T-helper 17 cell (primary cell): ENCODE measurements around the gene LCNL1. TPM values are rescaled to one million over a fixed set of nuclear protein-coding genes. Genes with fewer than 3 reads are reported as not detected.

Experiments used
- ATAC-seq: fragments of 150-1000 bp; cut with Tn5 transposase; 2 replicates; pipeline ENCODE4 v1.10.0; 2021; ENCODE audit warnings: mild to moderate bottlenecking, moderate library complexity
- DNase-seq, 3 donors: peaks; one replicate each; pipeline versions ENCODE4 v3.0.0 to v3.0.0-alpha.2; 2020 to 2021
- H3K9me3 ChIP-seq: one replicate; pipeline ENCODE4 v1.7.0; 2013; ENCODE audit warnings: low read length, mild to moderate bottlenecking; ENCODE audit not compliant: control insufficient read depth, poor library complexity, severe bottlenecking
- H3K27ac Mint-ChIP-seq: one replicate; pipeline ENCODE4 v1.8.0; 2022; ENCODE audit warnings: mild to moderate bottlenecking, moderate library complexity, mixed read lengths
- H3K27me3 Mint-ChIP-seq: one replicate; pipeline ENCODE4 v1.8.0; 2022; ENCODE audit warnings: mixed read lengths
- H3K36me3 Mint-ChIP-seq: one replicate; pipeline ENCODE4 v1.8.0; 2022; ENCODE audit warnings: low read depth, mixed read lengths
- H3K4me1 Mint-ChIP-seq: one replicate; pipeline ENCODE4 v1.8.0; 2022; ENCODE audit warnings: mild to moderate bottlenecking, mixed read lengths
- H3K4me3 Mint-ChIP-seq: one replicate; pipeline ENCODE4 v1.8.0; 2022; ENCODE audit warnings: mild to moderate bottlenecking, moderate library complexity, mixed read lengths
- total RNA-seq, 4 donors: library from RNA in 2 of 4; stranded (reverse) in 2 of 4; gene quantifications; one replicate each; pipeline ENCODE4 v1.2.3 and lab custom pipeline; 2022 to 2026

Gene LCNL1
- total RNA-seq, 2 donors from 2014 or later = 0.96 to 2.9 TPM

DNA sequence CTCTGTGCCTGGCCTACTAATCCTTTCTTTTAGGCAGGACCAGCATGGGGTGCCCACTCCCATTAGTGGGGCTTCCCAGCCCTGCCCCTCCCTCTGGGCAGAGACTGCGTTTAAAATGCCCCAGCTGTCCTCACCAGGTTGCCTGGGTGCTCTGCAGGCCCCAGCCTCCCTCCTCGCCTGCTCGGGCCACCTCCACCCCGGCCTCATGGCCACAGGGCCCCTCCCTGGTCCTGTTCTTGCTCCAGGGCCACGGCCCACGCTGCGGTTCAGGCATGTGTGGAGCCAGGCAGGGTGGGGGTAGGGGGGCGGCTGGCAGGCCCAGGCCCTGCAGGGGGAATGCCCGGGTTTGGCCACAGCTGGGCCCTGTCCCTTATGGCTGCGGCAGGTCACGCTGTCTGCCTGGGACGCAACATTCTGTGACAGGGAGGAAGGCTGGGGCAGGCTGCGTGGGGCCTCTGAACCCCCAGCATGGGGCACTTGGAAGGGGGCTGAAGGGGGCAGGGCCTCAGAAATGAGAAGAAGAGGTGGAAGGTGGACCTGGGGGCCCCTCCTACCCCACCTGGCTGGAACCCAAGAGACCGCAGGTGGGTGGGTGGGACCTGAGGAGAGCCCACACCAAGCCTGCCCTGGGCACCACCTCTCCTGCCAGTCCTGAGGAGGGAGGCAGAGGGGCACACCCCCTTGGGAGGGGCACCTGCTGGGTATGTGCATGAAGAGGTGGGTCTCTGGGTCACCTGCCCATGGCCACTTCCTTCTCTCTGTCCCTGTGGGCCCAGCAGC, 31.1 kb upstream of the LCNL1 start, which contains the start of gene LCN12:
Gene LCN12, plus strand, starts transcription at position 733 of the 780 bp plus-strand sequence. CDS start 55 bp downstream, outside the sequence.
- peaks cover 9% of the 10 kb centered on the region for H3K4me1 Mint-ChIP-seq
- H3K36me3 Mint-ChIP-seq = no peaks in the 10 kb centered on the region
- no peak for ATAC-seq
- no peaks in the 10 kb centered on the region for H3K9me3 ChIP-seq
- H3K4me3 Mint-ChIP-seq = no peak within 1 kb of the TSS
- peak in 1 of 3 donors; percentile 7 for DNase-seq
- no peaks in the 10 kb centered on the region for H3K27me3 Mint-ChIP-seq
- peak within 1 kb of the TSS; percentile 60 for H3K27ac Mint-ChIP-seq

DNA sequence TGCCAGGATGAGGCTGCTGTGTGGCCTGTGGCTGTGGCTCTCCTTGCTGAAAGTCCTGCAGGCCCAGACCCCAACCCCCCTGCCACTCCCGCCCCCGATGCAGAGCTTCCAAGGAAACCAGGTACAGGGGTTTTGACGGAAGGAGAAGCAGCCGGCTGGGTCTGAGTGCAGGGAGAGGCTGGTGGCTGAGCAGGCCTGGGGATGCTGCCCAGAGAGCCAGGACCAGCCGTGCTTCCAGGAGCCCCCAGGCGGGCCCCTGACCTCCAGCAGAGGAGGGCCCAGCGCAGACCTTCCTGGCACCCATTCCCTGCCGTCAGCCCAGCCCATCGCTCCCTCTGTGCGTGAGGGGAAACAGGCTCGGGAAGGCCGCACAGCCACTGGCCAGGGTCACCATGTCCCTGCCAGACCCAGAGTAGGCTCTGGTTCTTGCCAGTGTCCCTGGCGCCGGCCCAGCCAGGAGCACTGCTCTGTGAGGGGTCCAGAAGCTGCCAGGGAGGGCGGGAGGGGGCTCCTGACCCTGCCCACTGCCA, 30.4 kb upstream of the LCNL1 start:
- no peak for DNase-seq
- no peaks in the 10 kb centered on the region for H3K36me3 Mint-ChIP-seq
- H3K27ac Mint-ChIP-seq = no peak overlapping the region
- no peaks in the 10 kb centered on the region for H3K27me3 Mint-ChIP-seq
- no peak for ATAC-seq
- H3K4me3 Mint-ChIP-seq = no peak overlapping the region
- peaks cover 9% of the 10 kb centered on the region for H3K4me1 Mint-ChIP-seq
- no peaks in the 10 kb centered on the region for H3K9me3 ChIP-seq

DNA sequence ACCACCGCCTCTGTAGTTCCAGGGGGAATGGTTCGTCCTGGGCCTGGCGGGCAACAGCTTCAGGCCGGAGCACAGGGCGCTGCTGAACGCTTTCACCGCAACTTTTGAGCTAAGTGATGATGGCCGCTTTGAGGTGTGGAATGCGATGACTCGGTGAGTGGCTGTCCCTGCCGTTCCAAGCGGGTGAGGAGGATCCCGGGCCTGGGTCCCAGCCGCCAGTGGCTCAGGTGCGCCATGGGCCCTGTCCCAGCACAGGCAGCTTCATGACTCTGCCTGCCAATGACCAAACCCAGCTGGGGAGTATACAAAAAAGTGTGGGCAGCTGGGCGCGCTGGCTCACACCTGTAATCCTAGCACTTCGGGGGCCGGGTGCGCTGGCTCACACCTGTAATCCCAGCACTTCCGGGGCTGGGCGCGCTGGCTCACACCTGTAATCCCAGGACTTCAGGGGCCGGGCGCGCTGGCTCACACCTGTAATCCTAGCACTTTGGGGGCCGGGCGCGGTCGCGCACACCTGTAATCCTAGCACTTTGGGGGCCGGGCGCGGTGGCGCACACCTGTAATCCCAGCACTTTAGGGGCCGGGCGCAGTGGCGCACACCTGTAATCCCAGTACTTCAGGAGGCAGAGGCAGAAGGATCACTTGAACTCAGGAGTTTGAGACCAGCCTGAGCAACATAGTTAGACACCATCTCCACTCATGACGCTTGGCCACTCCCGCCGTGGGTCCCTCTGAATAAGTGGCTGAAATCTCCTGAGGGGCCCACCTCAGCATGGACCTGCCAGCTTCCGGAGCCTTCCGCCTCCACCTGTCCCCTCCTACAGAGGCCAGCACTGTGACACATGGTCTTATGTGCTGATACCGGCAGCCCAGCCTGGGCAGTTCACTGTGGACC, 29.7 kb upstream of the LCNL1 start:
- H3K36me3 Mint-ChIP-seq = no peaks in the 10 kb centered on the region
- H3K4me1 Mint-ChIP-seq = peaks cover 10% of the 10 kb centered on the region
- no peaks in the 10 kb centered on the region for H3K9me3 ChIP-seq
- no peak overlapping the region for H3K27ac Mint-ChIP-seq
- no peaks in the 10 kb centered on the region for H3K27me3 Mint-ChIP-seq
- no peak for DNase-seq
- ATAC-seq = no peak
- no peak overlapping the region for H3K4me3 Mint-ChIP-seq

DNA sequence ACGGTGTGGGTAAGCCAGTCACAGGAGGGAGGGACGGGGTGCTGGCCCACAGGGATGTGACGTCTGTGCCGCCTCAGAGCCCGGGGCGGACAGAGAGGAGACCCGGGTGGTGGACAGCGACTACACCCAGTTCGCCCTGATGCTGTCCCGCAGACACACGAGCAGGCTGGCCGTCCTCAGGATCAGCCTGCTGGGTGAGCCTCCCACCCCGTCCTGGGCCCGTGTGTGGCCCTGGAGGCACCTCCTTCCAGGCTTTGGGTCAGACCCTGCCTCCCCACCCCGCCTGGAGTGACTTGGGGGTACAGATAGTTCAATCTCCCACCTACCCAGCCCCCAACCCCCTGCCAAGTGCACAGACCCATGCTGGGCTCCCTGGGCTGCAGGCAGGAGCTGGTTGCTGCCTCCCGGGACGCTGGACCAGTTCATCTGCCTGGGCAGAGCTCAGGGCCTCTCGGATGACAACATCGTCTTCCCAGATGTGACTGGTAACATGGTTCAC, 29.0 kb upstream of the LCNL1 start:
- Mint-ChIP-seq H3K4me1 (peaks cover 17% of the 10 kb centered on the region), H3K27ac (no peak overlapping the region), H3K4me3 (no peak overlapping the region), H3K27me3 (no peaks in the 10 kb centered on the region), H3K36me3 (no peaks in the 10 kb centered on the region)
- DNase-seq (no peak), ATAC-seq (no peak)
- no peaks in the 10 kb centered on the region for H3K9me3 ChIP-seq

DNA sequence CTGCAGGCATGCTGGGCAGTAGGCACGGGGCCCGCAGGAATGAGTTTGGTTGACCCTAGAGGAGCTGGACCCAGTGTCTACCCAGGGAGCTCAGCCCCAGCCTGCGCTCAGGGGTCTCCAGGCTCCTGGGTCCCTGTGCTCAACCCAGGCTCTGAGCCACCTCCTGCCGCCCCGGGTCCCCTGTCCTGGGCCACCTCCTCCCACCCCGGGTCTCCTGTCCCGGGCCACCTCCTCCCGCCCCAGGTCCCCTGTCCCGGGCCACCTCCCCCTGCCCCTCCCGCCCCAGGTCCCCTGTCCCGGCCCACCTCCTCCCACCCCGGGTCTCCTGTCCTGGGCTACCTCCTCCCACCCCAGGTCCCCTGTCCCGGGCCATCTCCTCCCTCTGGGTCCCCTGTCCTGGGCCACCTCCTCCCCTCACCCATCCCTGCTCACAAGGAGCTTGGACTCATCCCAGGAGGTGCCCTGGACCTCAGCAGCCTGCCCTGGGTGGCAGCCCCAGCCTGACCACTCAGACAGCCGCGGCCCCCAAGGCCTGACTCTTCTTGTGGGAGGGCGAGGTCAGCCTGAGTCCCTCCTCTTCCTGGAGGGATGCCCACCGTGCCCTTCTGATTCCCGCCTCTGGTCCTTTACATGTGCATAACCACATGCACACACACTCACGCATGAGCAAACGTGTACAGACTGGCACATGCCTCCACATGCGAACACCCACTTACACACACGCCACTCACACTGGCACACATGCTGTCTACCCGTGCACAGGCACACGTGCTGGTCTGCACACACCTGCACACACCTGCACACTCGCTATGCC, 28.3 kb upstream of the LCNL1 start:
- H3K36me3 Mint-ChIP-seq = no peaks in the 10 kb centered on the region
- ATAC-seq (no peak), DNase-seq (no peak)
- H3K4me1 Mint-ChIP-seq = peaks cover 21% of the 10 kb centered on the region
- peak overlapping the region; percentile 16 for H3K27ac Mint-ChIP-seq
- H3K9me3 ChIP-seq = no peaks in the 10 kb centered on the region
- H3K27me3 Mint-ChIP-seq = no peaks in the 10 kb centered on the region
- H3K4me3 Mint-ChIP-seq = no peak overlapping the region

DNA sequence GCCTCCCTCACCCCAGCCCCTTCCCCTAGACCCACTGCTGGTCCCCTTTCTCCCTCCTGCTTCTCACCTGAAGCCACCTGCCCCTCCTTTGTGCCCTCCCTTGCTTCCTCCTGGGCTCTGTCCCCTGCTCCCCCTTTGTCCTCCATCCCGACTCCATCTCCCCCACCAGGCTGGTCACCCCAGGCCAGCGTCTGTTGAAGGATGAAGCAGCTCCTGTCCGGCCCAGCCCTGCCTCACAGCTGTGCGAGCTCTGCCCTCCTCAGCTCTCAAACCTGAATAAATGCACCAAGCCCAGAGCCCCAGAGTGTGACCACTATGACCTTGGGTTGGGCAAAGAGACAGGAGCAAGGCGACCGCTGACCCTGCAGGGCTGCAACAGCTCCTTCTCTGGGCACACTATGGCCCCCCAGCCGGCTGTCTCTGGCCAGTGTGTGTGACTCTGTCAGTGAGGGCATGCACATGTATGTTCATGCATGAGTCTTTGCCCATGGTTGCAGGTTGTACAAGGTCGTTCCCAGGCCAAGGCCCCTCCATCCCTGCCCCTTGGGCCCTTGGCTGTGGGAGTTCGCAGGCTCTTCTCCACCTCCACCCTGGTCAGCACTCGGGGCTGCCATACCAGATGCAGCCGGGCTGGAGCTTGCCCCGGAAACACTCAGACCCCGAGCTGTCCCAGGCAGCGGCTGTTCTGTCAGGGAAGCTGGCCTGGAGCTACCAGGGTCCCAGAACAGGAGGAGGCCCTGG, 27.4 kb upstream of the LCNL1 start:
- Mint-ChIP-seq H3K36me3 (no peaks in the 10 kb centered on the region), H3K4me3 (no peak overlapping the region), H3K27me3 (no peaks in the 10 kb centered on the region), H3K27ac (no peak overlapping the region), H3K4me1 (peaks cover 23% of the 10 kb centered on the region)
- DNase-seq (no peak), ATAC-seq (no peak)
- H3K9me3 ChIP-seq = no peaks in the 10 kb centered on the region

DNA sequence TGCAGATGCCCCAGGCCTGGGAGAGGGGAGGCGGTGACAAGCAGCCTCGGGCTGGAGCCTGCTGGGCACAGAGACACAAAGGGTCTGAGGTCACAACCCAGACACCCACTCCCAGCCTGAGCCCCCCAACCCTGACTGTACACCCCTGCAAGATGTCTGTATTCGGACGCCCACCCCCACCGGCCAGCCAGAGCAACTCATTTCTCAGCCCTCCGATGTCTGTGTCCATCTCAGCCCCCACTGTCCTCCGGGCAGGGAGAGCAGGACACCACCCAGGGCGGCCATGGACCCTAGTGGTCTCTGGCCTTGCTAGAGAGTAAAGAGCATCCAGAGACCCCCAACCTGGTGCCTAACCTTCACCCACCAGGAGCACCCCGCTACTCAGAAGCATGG, 26.9 kb upstream of the LCNL1 start:
- ATAC-seq (no peak), DNase-seq (no peak)
- Mint-ChIP-seq H3K27me3 (no peaks in the 10 kb centered on the region), H3K36me3 (no peaks in the 10 kb centered on the region), H3K4me1 (peaks cover 27% of the 10 kb centered on the region), H3K27ac (no peak overlapping the region), H3K4me3 (no peak overlapping the region)
- H3K9me3 ChIP-seq = no peaks in the 10 kb centered on the region

DNA sequence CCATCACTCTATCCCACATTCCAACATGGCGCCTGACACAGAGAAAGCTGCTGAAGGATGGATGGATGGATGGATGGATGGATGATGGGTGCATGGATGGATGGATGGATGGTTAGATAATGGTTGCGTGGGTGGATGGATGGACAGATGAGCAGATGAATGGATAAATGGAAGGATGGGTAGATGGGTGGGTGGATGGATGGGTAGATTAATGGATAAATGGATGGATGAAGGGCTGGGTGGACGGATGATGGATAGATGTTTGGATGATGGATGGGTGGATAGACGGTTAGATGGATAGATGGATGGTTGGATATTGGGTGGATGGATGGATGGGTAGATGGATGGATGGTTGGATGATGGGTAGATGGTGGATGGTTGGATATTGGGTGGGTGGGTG, 26.2 kb upstream of the LCNL1 start:
- ATAC-seq (no peak), DNase-seq (no peak)
- peaks cover 27% of the 10 kb centered on the region for H3K4me1 Mint-ChIP-seq
- H3K27ac Mint-ChIP-seq = no peak overlapping the region
- H3K4me3 Mint-ChIP-seq = no peak overlapping the region
- no peaks in the 10 kb centered on the region for H3K36me3 Mint-ChIP-seq
- no peaks in the 10 kb centered on the region for H3K9me3 ChIP-seq
- H3K27me3 Mint-ChIP-seq = no peaks in the 10 kb centered on the region

DNA sequence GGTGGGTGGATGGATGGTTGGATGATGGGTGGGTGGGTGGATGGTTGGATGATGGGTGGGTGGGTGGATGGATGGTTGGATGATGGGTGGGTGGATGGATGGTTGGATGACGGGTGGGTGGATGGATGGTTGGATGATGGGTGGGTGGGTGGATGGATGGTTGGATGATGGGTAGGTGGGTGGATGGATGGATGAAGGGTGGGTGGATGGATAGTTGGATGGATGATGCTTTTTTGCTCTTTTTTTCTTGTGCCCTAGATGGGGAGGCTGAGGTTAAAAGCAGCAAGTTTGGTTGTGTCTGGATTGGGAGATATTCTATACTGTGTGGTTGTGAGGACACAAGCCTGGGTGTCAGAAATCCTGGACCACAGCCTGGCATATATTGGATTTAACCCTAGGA, 25.3 kb upstream of the LCNL1 start:
- no peak for DNase-seq
- no peaks in the 10 kb centered on the region for H3K27me3 Mint-ChIP-seq
- no peak overlapping the region for H3K27ac Mint-ChIP-seq
- no peaks in the 10 kb centered on the region for H3K9me3 ChIP-seq
- H3K4me3 Mint-ChIP-seq = no peak overlapping the region
- ATAC-seq = no peak
- no peaks in the 10 kb centered on the region for H3K36me3 Mint-ChIP-seq
- peaks cover 27% of the 10 kb centered on the region for H3K4me1 Mint-ChIP-seq

DNA sequence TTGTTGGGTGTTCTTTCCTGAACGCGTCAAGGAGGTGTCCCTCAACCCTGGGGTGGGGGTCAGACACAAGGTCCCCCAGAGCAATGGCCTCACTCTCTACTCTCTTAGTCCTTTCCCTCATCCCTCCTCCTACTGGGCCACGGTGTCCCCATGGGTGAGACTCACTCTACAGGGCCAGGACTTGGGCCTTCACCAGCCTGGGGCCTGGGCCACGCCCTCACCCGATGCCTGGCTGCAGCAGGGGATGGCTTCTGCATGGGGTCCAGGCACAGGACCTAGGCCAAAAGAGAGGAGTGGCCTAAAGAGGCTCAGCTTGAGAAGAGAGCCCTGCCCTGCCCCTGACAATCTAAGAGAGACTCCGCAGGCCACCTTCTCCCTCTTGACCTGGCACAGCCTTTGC, 24.9 kb upstream of the LCNL1 start:
- Mint-ChIP-seq H3K4me1 (peaks cover 30% of the 10 kb centered on the region), H3K27me3 (no peaks in the 10 kb centered on the region), H3K27ac (no peak overlapping the region), H3K4me3 (no peak overlapping the region), H3K36me3 (no peaks in the 10 kb centered on the region)
- ATAC-seq = no peak
- no peaks in the 10 kb centered on the region for H3K9me3 ChIP-seq
- no peak for DNase-seq

DNA sequence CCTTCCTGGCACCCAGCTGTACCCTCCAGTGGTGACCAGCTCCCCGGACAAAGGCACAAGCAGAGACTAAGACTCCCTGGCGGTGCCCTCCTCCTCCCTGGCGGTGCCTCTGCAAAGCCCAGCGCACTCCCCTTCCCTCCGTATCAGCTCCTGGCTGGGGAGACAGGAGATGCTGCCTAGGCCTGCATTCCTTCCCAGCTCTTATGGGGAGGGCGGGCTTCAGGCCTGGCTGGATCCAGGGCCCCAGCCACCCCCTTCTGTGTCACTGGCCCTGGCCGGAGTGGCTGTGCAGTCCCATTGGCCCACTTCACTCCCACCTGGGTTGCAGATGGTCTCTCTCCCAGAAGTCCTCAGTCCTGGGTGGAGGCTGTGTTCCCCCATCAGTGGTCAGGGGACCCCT, 24.3 kb upstream of the LCNL1 start:
- peak overlapping the region; percentile 29 for H3K27ac Mint-ChIP-seq
- ATAC-seq = no peak

More for the DNA sequence above, 24.3 kb upstream of the LCNL1 start:
- Mint-ChIP-seq H3K4me3 (no peak overlapping the region), H3K36me3 (no peaks in the 10 kb centered on the region), H3K27me3 (no peaks in the 10 kb centered on the region), H3K4me1 (peaks cover 35% of the 10 kb centered on the region)
- no peak for DNase-seq
- no peaks in the 10 kb centered on the region for H3K9me3 ChIP-seq
